Globus pallidus (tissue), 1 donor: ENCODE measurements around the gene FAM174C.
"Not testable (repeated sequence)": the region's sequence is repeated elsewhere in the genome, so short reads cannot be mapped to it uniquely, and the experiment has no call there.

Experiments used
- DNase-seq: peaks from one replicate; pipeline ENCODE4 v3.0.0-alpha.2; 2015; ENCODE audit warnings: low spot score

FAM174C gene

DNA sequence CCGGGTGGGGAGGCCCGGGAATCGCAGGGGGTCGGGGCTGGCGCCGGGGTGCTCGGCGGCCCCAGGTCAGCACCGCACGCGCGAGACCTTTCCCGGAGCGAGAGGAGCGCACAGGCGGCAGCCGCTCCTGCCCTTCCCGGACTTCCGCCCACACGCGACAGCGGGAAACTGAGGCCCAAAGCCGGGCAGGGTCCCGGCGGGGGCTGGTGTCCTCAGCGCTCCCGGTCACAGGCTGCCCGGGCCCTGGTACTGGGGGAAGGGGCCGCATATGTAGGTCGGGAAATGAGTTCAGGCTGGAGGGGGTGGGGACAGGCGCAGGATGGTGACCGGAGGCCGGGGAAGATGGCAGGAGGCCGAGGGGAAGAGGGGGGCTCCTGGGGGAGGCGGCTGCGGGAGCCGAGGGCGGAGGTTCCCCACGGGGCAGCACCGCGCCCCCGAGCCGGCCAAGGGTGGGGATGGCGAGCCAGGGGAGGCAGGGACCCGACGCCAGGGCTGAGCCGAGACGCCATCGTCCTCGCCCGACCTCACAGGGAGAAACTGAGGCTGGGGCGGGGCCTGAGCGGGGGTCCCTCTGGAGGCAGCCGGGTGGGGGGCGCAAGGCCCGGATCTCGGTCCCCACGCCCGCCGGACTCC lies 38.2 kb upstream of the FAM174C start:
- DNase-seq: no peak

DNA sequence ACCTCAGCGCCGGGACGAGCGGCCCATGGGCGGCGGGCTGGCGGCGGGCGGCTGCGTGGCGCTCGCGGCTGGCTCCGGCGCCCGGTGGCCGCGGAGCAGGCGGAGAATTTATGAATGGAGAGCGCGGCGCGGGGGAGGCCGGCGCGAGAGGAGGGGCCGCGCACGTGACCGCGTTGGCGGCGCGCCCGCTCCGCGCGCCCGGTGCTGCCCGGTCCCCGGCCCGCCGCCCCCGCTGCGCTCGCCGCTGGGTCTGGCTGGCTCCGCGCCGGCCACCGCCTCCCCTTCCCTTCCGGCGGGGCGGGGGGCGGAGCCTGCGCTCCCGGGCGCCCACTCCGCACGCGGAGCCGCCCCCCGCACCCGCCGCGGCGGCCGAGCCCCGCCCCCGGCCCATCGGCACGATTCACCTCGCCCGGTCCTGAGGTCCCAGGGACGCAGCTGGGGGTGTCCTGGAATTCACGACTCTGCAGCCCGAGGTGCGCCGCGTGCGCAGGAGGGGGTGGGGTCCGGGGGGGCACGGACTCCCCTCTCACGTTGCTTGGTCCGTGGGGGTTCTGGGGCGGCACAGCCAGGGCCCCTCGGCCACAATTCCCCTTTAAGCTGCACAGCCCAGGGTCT lies 37.5 kb upstream of the FAM174C start, which contains the start of gene CBARP:
Gene CBARP, minus strand, starts transcription at position 252 of the 615 bp plus-strand sequence. CDS start 1,905 bp downstream, outside the sequence.
- no peak for DNase-seq

DNA sequence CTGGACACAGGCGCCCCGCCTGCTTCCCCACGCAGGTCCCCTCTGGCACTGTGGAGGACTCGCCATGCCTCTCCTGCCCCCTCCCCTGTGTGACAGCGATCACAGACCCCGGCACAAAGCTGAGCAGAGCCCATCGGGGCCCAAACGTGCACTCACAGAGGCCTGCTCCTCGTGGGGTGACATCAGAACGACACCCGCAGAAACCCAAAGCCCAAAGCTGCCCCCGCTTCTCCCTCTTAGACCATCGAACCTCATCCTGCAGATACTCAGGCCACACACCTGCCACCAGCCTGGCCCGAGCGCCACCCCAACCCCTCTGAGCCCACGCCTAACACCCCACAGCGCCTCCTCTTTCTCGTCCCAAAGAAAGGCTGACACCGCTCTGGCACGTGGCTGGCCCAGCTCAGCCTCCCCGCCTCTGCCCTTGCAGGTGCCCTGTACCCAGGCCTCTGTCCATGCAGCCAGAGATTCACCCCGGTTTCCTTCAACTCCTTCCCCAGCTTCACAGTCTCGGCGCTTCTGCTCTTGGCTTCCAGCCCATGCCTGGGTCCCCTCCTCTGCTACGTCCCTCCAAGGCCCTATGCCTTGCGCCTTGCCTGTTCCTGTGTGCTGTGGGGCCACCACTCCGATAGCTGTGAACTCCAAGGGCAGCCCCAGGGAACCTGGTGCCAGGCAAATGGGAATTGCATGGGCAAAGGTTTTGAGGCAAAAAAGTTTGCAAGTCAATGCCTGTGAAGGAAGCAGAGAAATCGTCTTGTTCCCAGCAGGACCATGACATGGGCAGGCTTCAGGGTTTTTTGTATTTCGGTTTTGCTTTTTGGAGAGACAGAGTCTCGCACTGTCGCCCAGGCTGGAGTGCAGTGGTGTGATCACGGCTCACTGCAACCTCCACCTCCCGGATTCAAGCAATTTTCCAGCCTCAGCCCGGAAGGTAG lies 36.7 kb upstream of the FAM174C start:
- DNase-seq: no peak

DNA sequence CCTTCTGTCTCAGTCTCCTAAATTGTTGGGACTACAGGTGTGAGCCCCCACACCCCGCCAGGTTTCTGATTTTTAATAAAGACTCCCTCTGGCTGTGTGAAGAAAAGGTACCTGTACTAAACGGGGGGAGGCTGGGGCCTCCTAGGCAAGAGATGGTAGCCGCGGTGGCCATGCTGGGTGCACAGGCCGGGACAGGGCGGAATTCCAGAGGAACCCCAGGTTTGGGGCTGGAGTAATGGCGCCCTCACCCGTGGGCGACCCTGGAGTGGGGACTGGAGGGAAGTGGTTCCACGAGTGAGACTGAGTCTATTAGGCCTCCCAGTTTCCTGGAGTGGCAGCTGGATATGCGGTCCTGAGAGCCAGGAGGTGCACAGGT lies 35.9 kb upstream of the FAM174C start:
- DNase-seq: no peak

DNA sequence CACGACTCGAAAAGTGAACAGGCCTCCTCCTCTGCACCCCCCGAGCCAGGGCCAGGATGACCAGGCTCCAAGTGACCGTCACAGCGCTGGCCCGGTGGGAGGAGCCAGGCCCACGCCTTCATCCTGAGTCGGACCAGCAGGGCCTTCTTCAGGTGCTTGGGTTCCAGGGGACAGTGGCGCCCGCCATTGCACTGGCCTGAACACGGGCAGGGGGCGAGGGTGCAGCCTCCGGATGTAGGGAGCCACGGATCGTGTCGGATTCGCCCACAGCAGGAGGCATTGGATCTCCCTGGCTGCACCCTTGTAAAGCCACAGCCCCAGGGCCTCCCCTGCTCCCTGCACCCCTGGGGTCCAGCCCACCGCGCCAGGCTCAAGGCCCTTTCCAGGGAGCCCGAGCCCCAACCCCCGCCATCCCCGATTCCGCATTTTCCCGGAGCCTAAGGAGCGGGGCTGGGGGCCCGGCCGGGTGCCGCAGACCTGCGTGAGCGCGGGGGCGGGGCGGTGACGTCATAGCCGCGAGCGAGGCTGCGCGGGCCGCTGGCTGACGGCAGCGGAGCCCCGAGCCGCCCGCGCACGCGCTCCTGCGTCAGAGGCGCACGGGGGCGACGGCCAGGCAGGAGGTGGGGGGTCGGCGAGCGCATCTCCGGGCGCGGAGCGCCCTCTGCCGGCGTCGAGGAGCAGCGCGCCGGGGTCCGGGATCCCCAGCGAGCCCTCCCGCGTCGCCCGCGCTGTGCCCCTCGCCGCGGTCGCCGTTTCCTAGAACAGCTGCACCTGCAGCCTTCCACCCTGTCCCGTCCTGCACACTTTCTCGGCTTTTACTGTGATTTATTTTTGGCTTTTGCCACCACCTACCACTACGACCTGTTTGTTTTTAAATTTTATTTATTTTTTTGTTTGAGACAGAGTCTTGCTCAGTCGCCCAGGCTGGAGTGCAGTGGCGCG lies 35.3 kb upstream of the FAM174C start:
- DNase-seq: peak; percentile 86

DNA sequence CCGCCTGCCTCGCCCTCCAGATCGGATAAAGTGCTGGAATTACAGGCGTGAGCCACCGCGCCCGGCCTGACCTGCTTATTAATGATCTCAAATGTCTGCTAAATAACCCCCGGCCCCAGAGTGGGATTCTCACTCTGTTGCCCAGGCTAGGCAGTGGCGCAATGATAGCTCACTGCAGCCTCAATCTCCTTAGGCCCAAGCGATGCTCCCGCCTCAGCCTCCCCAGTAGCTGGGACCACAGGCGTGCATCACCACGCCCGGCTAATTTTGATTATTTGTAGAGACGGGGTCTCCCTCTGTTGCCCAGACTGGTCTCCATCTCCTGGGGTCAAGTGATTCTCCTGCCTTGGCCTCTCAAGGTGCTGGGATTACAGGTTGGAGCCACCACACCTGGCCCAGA lies 34.4 kb upstream of the FAM174C start:
- no peak for DNase-seq

DNA sequence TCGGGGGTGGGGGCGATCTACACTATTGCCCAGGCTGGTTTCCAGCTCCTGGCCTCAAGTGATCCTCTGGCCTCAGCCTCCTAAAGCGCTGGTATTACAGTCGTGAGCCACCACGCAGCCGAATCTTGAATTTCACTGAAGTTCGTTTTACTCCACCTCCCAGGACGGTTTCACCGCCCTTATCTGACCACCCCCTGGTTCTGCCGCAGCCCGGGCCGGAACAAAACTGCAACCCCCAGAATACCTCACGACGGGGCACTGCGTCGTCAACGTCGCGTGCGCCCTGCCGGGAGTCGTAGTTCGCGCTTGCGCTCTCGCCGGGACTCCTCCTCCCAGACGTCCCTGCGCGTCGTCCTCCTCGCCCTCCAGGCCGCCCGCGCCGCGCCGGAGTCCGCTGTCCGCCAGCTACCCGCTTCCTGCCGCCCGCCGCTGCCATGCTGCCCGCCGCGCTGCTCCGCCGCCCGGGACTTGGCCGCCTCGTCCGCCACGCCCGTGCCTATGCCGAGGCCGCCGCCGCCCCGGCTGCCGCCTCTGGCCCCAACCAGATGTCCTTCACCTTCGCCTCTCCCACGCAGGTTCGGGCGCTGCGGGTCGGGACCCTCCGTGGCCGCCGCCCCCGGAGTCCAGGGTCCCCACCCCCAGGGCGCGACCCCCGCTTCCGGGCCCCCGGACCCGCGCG lies 33.8 kb upstream of the FAM174C start, which contains the start of gene ATP5F1D:
Gene ATP5F1D, plus strand, starts transcription at position 335 of the 679 bp plus-strand sequence. Its CDS starts 100 bp downstream, at position 435.
- DNase-seq: peak; percentile 92

DNA sequence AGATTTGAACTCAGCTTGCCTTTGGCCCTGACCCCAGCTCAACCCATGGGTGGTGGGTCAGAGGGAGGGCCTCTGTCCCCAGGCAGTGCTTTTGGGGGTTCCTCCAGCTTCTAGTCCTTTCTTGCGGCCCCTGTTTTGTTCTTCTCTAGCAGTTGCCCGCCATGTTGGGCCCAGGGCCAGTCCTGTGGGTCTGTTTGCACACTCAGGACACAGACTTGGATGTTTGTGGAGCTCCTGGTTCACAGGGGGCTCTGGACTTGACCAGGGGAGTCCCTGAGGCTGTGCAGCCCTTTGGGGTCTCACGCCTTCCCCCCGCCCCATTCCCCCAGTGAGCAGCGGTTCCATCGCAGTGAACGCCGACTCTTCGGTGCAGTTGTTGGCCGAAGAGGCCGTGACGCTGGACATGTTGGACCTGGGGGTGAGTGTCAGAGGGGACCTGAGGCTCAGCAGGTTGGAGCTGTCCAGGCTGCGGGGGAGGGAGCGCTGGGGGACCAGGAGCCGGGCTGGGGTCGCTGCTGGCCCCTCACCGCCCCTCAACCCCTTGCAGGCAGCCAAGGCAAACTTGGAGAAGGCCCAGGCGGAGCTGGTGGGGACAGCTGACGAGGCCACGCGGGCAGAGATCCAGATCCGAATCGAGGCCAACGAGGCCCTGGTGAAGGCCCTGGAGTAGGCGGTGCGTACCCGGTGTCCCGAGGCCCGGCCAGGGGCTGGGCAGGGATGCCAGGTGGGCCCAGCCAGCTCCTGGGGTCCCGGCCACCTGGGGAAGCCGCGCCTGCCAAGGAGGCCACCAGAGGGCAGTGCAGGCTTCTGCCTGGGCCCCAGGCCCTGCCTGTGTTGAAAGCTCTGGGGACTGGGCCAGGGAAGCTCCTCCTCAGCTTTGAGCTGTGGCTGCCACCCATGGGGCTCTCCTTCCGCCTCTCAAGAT lies 31.3 kb upstream of the FAM174C start:
- DNase-seq: peak; percentile 86

DNA sequence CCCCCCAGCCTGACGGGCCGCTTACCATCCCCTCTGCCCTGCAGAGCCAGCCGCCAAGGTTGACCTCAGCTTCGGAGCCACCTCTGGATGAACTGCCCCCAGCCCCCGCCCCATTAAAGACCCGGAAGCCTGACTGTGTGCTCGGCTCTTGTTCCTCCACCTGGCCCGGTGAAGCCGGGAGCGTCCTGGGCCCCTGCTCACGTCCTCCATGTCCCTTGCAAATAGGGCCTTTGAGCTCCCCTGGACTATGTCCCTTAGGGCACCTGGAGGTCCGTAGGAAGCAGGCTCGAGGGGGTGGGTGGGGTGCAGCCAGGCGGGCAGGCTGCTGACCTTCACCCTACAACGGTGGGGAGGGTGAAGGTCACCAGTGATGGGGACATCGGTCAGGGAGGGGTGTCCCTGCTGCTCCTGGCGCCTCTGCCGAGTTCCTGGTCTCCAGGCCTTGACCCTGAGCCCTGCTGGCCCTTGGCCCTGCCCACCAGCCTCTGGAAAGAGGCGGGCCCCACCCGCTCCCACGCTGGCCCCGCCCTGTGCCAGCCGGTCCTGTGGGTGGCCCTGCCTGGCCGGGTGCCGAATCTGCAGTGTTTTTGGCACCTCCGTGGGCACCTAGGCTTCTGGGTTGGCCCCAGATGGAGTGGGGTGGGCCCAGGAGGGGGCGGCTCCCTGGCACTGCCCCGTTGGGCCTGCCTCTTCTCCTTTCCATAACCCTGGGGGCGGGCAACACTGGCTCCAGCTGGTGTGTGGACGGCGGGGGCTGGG lies 30.5 kb upstream of the FAM174C start:
- DNase-seq: no peak

DNA sequence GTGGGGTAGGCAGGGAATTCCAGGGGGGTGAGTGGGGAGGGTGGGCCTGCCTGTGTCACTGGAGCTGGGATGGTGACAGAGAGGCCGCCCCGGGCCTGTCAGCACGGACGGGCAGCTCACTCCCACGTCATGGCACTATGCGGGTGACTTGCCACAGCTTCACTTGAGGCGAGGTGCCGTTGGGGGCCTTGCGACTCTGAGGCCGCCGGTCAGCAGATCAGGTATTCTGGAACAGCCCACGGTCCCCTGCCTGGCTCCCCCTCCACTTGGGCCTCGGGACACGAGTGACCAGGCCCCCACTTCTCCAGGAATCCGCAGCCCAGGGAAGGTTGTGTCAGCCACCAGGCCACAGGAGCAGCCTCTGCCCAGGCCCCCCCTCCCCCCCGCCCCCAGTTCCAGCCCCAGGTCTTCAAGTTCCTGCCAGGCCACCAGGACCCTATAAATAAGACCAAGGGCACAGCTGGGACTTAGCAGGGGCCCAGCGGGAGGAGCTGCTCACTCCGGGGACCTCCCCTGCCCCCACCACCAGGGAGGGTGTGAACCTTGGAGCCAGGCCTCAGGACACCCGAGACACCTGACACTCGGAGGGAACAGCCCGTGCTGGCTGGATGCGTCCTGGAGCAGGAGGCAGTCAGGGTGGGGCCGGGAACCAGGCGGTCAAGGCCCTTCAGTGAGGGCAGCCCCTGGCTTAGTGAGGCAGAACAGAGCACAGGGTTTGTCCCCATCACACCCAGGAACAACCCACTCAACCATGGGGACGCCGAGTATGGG lies 29.7 kb upstream of the FAM174C start:
- no peak for DNase-seq

DNA sequence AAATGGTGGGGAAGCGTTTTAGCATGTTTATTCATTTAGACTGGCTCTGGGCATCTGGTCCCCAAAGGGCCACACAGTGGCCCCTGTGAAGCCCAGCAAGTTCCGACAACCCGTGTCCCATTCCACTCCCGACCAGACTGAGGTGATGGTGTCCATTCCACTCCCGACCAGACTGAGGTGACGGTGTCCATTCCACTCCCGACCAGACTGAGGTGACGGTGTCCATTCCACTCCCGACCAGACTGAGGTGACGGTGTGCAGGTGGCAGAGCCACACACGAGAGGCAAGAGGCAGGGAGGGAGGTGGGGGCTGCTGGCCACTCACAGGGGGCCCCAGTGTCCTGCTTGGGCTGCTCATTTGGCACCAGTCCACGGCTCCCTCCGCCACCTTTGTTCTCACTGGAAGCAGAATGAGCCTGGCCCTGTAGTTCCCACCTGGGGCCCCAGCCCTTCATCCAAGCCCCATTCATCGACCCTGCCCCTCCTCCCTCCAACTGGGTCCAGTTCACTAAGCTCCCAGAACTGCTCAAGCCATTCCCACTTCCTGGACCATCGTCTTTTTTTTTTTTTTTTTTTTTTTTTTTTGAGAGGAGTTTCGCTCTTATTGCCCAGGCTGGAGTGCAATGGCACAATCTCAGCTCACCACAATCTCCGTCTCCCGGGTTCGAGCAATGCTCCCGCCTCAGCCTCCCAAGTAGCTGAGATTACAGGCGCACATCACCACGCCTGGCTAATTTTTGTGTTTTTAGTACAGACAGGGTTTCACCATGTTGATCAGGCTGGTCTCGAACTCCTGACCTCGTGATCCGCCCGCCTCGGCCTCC lies 28.9 kb upstream of the FAM174C start:
- DNase-seq: not testable (repeated sequence)

DNA sequence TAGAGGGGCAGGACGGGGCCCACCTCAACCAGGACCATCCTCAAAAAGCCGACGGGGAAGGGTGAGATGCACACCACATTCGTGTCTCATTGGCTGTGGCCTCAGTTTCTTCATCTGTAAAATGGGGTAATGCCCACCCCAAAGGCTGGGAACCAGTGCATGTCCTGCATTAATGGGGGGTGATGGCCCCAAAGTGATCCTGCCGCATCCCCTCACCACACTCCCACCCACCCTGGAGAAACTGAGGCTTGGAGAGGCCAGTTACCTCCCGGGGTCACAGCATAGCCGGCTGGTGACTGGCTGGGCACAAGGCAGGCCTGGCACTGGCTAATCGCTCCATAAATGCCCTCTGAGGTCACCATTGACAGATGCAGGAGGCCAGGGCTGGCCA lies 27.6 kb upstream of the FAM174C start:
- DNase-seq: no peak

DNA sequence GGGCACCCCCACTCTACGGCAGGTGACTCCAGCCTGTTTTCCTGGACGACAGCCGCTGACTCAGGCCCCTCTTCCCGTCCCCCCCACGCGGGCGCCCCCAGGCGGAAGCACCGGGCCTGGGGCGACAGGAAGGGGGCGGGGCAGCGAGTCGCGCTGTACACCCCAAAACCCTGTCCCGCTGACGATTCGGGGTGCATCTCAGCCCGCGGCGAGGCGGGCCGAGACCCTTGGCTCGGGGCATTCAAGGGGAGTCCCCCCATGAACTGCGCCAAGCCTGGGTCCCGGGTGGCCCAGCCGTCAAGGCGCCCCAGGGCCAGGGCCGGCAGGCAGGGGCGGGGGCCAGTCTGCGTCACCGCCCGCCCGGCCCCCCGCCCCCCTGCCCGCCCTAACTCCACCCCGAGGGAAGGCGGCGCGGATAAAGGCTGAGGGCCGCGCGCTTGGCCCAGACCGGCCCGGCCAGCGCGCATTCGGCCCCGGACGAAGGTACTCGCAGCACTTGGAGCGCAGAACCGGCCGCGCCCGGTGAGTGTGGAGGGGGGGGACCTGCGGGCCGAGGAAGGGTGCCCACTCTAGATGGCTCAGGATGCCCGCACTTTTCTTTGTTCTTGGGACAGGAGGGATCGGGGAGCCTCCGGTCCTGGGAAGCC lies 27.1 kb upstream of the FAM174C start, which contains the start of gene MIDN:
Gene MIDN, plus strand, starts transcription at position 445 of the 647 bp plus-strand sequence. CDS start 1,714 bp downstream, outside the sequence.
- DNase-seq: no peak

DNA sequence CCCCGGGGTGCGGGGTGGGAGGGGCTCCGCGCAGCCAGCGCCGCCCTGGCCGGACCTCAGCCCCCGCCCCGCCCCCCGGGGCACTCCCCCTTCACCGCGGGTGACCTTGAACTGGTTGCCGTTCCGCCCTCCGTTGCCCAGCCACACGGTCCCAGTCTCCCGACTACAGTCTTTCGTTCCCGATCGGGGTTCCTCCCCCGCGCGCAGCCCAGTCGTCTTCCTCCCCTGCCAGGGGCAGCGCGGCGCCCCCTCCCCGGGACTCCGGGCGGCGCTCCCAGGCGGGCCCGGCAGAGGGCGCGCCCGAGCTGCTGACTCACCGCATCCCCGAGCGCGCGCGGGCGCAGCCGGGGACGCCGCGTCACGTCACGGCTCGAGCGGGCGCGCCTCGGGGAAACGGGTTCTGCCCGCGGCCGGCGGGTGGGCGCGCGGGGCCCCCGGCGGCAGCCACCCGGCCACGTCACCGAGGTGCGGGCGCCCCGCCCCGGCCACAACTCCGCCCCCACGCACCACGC lies 26.5 kb upstream of the FAM174C start:
- peak; percentile 80 for DNase-seq

DNA sequence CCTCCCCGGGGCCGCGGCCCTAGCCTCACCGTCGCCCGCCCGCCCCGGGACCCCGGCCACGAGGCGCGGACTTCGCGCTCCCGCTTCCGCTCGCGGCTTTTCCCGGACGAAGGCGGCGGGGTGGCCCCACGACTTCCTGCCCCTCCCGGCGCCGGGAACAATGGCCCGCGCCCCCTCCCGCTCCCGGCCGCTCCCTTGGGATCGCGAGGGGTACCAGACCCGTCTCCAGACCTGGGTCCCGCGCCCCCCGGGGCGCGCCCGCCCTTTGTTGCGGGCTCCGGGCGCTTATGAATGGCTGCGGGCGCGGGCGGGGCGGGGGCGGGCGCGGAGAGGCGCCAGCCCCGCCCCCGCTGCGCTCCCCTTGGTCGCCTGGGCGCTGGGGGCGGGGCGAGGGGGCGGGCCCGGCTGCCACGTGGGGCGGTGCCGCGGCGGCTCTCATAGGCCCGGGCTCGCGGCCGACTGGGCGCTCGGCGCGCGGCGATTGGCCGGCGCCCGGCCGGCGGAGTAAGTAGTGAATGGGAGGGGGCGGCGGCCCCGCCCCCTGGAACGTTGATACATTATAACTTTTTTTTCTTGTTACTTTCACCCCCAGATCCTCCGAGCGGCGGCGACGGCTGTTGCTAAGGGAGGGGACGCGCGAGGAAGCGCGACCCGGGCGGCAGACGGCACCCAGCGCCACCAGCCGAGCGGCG lies 25.9 kb upstream of the FAM174C start:
- DNase-seq: peak; percentile 95

DNA sequence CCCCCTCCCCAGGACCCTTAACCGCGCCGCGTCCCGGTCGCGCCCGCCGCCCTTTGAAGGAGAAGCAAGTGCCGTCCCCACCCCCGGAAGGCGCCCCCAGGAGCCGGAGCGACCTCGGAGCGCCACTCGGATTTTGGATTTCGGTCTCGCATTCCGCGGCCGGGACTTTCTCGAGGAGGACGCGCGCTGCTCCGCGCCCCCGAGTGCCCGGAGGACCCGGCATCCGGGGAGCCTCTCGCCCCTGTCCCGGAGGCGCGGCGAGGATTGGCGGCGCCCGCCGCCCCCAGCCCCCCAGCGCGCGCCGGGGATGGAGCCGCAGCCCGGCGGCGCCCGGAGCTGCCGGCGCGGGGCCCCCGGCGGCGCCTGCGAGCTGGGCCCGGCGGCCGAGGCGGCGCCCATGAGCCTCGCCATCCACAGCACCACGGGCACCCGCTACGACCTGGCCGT lies 25.3 kb upstream of the FAM174C start:
- DNase-seq: no peak
